ENCODE measurements around the gene GPR63.
A peak's percentile ranks its signal among the peaks of the same experiment; 100 is the strongest.

The GPR63 gene

GRCh38 chr6:96834070-96834469 is 3.2 kb downstream of the GPR63 start:
- H3K9me3 ChIP-seq (replicated peaks in 1 of 11), result no peaks in the 10 kb centered on the region
- peaks cover 0 to 7% (median 0%) of the 10 kb centered on the region in 11 experiments; a peak in 1 of 22 replicates for H3K27me3 ChIP-seq
- no peak overlapping the region for H3K4me2 ChIP-seq
- H3K9ac ChIP-seq, result no peak overlapping the region
- no peak overlapping the region for H3K4me3 ChIP-seq
- peaks cover 0 to 13% (median 0%) of the 10 kb centered on the region in 11 experiments; a peak in 2 of 22 replicates for H4K20me1 ChIP-seq
- no peak for TF ChIP-seq Cebpa-rat (IDR thresholded peaks at IDR 0.05)
- H3K27ac ChIP-seq, result no peak overlapping the region
- peaks cover 6 to 21% (median 17%) of the 10 kb centered on the region in 10 experiments; a peak in 18 of 20 replicates for H3K4me1 ChIP-seq
- H3K36me3 ChIP-seq, result peaks cover 0 to 28% (median 19%) of the 10 kb centered on the region in 11 experiments; a peak in 17 of 22 replicates

- no peak overlapping the region for H3K4me3 ChIP-seq
- H3K4me2 ChIP-seq, result no peak overlapping the region
- H4K20me1 ChIP-seq, result peaks cover 0 to 13% (median 0%) of the 10 kb centered on the region in 11 experiments; a peak in 2 of 22 replicates
- H3K36me3 ChIP-seq, result peaks cover 0 to 38% (median 20%) of the 10 kb centered on the region in 11 experiments; a peak in 17 of 22 replicates
- no peaks in the 10 kb centered on the region for H3K9me3 ChIP-seq (replicated peaks in 1 of 11)
- H3K9ac ChIP-seq, result no peak overlapping the region
- peaks cover 0 to 4% (median 0%) of the 10 kb centered on the region in 11 experiments; a peak in 1 of 22 replicates for H3K27me3 ChIP-seq
- peaks cover 6 to 21% (median 14%) of the 10 kb centered on the region in 10 experiments; a peak in 18 of 20 replicates for H3K4me1 ChIP-seq
- TF ChIP-seq Cebpa-rat (IDR thresholded peaks at IDR 0.05), result no peak
- H3K27ac ChIP-seq, result no peak overlapping the region
These were observed 4.5 kb downstream of the GPR63 start for GRCh38 chr6:96832780-96833179.

GRCh38 chr6:96826865-96827264 is 10.4 kb downstream of the GPR63 start:
- Histone ChIP-seq H3K9me3 (replicated peaks in 1 of 11) (no peaks in the 10 kb centered on the region; a peak in 1 of 22 replicates), H4K20me1 (no peaks in the 10 kb centered on the region), H3K9ac (no peak overlapping the region), H3K4me1 (peaks cover 0 to 14% (median 5%) of the 10 kb centered on the region in 10 experiments; a peak in 12 of 20 replicates), H3K4me3 (no peak overlapping the region), H3K27me3 (no peaks in the 10 kb centered on the region), H3K4me2 (peak overlapping the region in 8 of 11 experiments; percentile 4 to 52 (median 40); a peak in 12 of 22 replicates), H3K36me3 (peaks cover 0 to 60% (median 32%) of the 10 kb centered on the region in 11 experiments; a peak in 18 of 22 replicates), H3K27ac (no peak overlapping the region)
- TF ChIP-seq Cebpa-rat (IDR thresholded peaks at IDR 0.05), result no peak

GRCh38 chr6:96823743-96824142 is 13.5 kb downstream of the GPR63 start:
- Histone ChIP-seq H4K20me1 (no peaks in the 10 kb centered on the region), H3K4me1 (peaks cover 0 to 14% (median 5%) of the 10 kb centered on the region in 10 experiments; a peak in 12 of 20 replicates), H3K9me3 (replicated peaks in 1 of 11) (peaks cover 0 to 10% (median 6%) of the 10 kb centered on the region in 11 experiments; a peak in 9 of 22 replicates), H3K27ac (no peak overlapping the region), H3K9ac (no peak overlapping the region), H3K36me3 (peaks cover 0 to 38% (median 16%) of the 10 kb centered on the region in 11 experiments; a peak in 16 of 22 replicates), H3K4me2 (no peak overlapping the region), H3K27me3 (no peaks in the 10 kb centered on the region), H3K4me3 (no peak overlapping the region)
- no peak for TF ChIP-seq Cebpa-rat (IDR thresholded peaks at IDR 0.05)

- TF ChIP-seq Cebpa-rat (IDR thresholded peaks at IDR 0.05), result no peak
- Histone ChIP-seq H3K27ac (no peak overlapping the region), H3K4me1 (peaks cover 0 to 2% (median 0%) of the 10 kb centered on the region in 10 experiments; a peak in 1 of 20 replicates), H3K4me2 (no peak overlapping the region), H3K9ac (no peak overlapping the region), H3K36me3 (peaks cover 0 to 32% (median 14%) of the 10 kb centered on the region in 11 experiments; a peak in 15 of 22 replicates), H4K20me1 (no peaks in the 10 kb centered on the region), H3K27me3 (no peaks in the 10 kb centered on the region), H3K9me3 (replicated peaks in 1 of 11) (peaks cover 0 to 10% (median 6%) of the 10 kb centered on the region in 11 experiments; a peak in 9 of 22 replicates), H3K4me3 (no peak overlapping the region)
These were observed 16.2 kb downstream of the GPR63 start for GRCh38 chr6:96821034-96821433.

- H3K4me2 ChIP-seq, result no peak overlapping the region
- peaks cover 0 to 10% (median 6%) of the 10 kb centered on the region in 11 experiments; a peak in 9 of 22 replicates for H3K9me3 ChIP-seq (replicated peaks in 1 of 11)
- TF ChIP-seq Cebpa-rat (IDR thresholded peaks at IDR 0.05), result no peak
- H3K27ac ChIP-seq, result no peak overlapping the region
- H3K4me3 ChIP-seq, result no peak overlapping the region
- H3K27me3 ChIP-seq, result no peaks in the 10 kb centered on the region
- H4K20me1 ChIP-seq, result no peaks in the 10 kb centered on the region
- no peak overlapping the region for H3K9ac ChIP-seq
- peaks cover 0 to 6% (median 0%) of the 10 kb centered on the region in 11 experiments; a peak in 3 of 22 replicates for H3K36me3 ChIP-seq
- H3K4me1 ChIP-seq, result peaks cover 0 to 23% (median 7%) of the 10 kb centered on the region in 10 experiments; a peak in 10 of 20 replicates
These were observed 20.9 kb downstream of the GPR63 start for GRCh38 chr6:96816301-96816817.

GRCh38 chr6:96814625-96815024 is 22.7 kb downstream of the GPR63 start:
- Histone ChIP-seq H3K27me3 (no peaks in the 10 kb centered on the region), H3K9me3 (replicated peaks in 1 of 11) (peaks cover 0 to 6% (median 4%) of the 10 kb centered on the region in 11 experiments; a peak in 9 of 22 replicates), H3K4me2 (peak overlapping the region in 1 of 11 experiments; percentile 43; a peak in 2 of 22 replicates), H3K9ac (no peak overlapping the region), H3K36me3 (peaks cover 0 to 4% (median 0%) of the 10 kb centered on the region in 11 experiments; a peak in 2 of 22 replicates), H4K20me1 (no peaks in the 10 kb centered on the region), H3K27ac (no peak overlapping the region), H3K4me1 (peaks cover 0 to 28% (median 7%) of the 10 kb centered on the region in 10 experiments; a peak in 10 of 20 replicates), H3K4me3 (no peak overlapping the region)
- no peak for TF ChIP-seq Cebpa-rat (IDR thresholded peaks at IDR 0.05)

- H3K4me2 ChIP-seq, result peak overlapping the region in 5 of 11 experiments; percentile 8 to 56 (median 16); a peak in 5 of 22 replicates
- peaks cover 0 to 3% (median 0%) of the 10 kb centered on the region in 11 experiments; a peak in 2 of 22 replicates for H3K36me3 ChIP-seq
- H3K9me3 ChIP-seq (replicated peaks in 1 of 11), result no peaks in the 10 kb centered on the region
- no peak overlapping the region for H3K27ac ChIP-seq
- H3K27me3 ChIP-seq, result no peaks in the 10 kb centered on the region
- no peak overlapping the region for H3K4me3 ChIP-seq
- no peaks in the 10 kb centered on the region for H4K20me1 ChIP-seq
- H3K9ac ChIP-seq, result no peak overlapping the region
- peaks cover 0 to 42% (median 9%) of the 10 kb centered on the region in 10 experiments; a peak in 12 of 20 replicates for H3K4me1 ChIP-seq
- TF ChIP-seq Cebpa-rat (IDR thresholded peaks at IDR 0.05), result no peak
These were observed 25.1 kb downstream of the GPR63 start for GRCh38 chr6:96812077-96812703.

- Histone ChIP-seq H3K9me3 (replicated peaks in 1 of 11) (no peaks in the 10 kb centered on the region), H3K4me3 (no peak overlapping the region), H3K4me1 (peaks cover 0 to 45% (median 9%) of the 10 kb centered on the region in 10 experiments; a peak in 12 of 20 replicates), H4K20me1 (no peaks in the 10 kb centered on the region), H3K4me2 (peak overlapping the region in 4 of 11 experiments; percentile 13 to 56 (median 18); a peak in 5 of 22 replicates), H3K36me3 (peaks cover 0 to 3% (median 0%) of the 10 kb centered on the region in 11 experiments; a peak in 2 of 22 replicates), H3K27ac (no peak overlapping the region), H3K9ac (no peak overlapping the region), H3K27me3 (no peaks in the 10 kb centered on the region)
- no peak for TF ChIP-seq Cebpa-rat (IDR thresholded peaks at IDR 0.05)
These were observed 25.6 kb downstream of the GPR63 start for GRCh38 chr6:96811670-96812069.

Data from BLaER1 treated with 17β-estradiol and CSF1 and Interleukin-3, amounts not matched to agents 10 nM and 100 nM (cell line).